PC-3 (cell line): ENCODE results near the gene IGFBP6. TPM values are rescaled to one million over a fixed set of nuclear protein-coding genes. Genes with fewer than 3 reads are reported as not detected.
A peak's percentile ranks its signal among the peaks of the same experiment; 100 is the strongest.

Experiments used
- ATAC-seq: fragments of 200-7000 bp; cut with Tn5 transposase; 2 replicates; pipeline ENCODE4 v1.9.1; 2020; ENCODE audit warnings: mild to moderate bottlenecking, moderate library complexity
- BruUV-seq: library from RNA; stranded (reverse); fragments of 400-500 nt; replicated peaks from 2 replicates; lab custom pipeline; 2021; lab: Mats Ljungman, UMichigan
- CTCF ChIA-PET: fragments of 300-600 bp; sonication (Branson Sonifier 250); formaldehyde crosslinking; loops from one replicate; lab custom pipeline; 2022; ENCODE audit warnings: antibody characterized with exemption; lab: Charles Lee
- POLR2A ChIA-PET: fragments of 300-600 bp; sonication (Branson Sonifier 250); formaldehyde crosslinking; loops from one replicate; lab custom pipeline; 2022; ENCODE audit warnings: antibody characterized with exemption; ENCODE audit not compliant: unreplicated experiment; lab: Charles Lee
- DNase-seq: peaks from one replicate; pipeline ENCODE4 v3.0.0-alpha.2; 2015
- H2AFZ ChIP-seq: fragments of 300-600 bp; sonication (generic); 2 replicates; pipeline ENCODE4 v1.6.0; 2016; ENCODE audit warnings: antibody characterized with exemption, low read length
- H3F3A ChIP-seq: fragments of 300-600 bp; sonication (generic); one replicate; pipeline ENCODE4 v1.6.0; 2017; ENCODE audit warnings: antibody characterized with exemption, low read length, control low read depth, mild to moderate bottlenecking; ENCODE audit not compliant: unreplicated experiment
- H3K27ac ChIP-seq: fragments of 300-600 bp; sonication (generic); 2 replicates; pipeline ENCODE4 v1.5.1; 2016; ENCODE audit warnings: mild to moderate bottlenecking, low read length
- H3K27me3 ChIP-seq: fragments of 300-600 bp; sonication (generic); 2 replicates; pipeline ENCODE4 v1.6.1; 2016; ENCODE audit warnings: low read length, mixed read lengths
- H3K36me3 ChIP-seq: fragments of 300-600 bp; sonication (generic); 2 replicates; pipeline ENCODE4 v1.6.1; 2016; ENCODE audit warnings: low read depth, mixed run types, low read length, mixed read lengths
- H3K4me1 ChIP-seq: fragments of 300-600 bp; sonication (generic); 2 replicates; pipeline ENCODE4 v1.5.1; 2016; ENCODE audit warnings: low read length; ENCODE audit not compliant: insufficient read depth
- H3K4me2 ChIP-seq: fragments of 300-600 bp; sonication (generic); 2 replicates; pipeline ENCODE4 v1.6.0; 2016; ENCODE audit warnings: low read length
- H3K4me3 ChIP-seq: fragments of 300-600 bp; sonication (generic); 2 replicates; pipeline ENCODE4 v1.5.1; 2016; ENCODE audit warnings: mild to moderate bottlenecking, low read length, mixed read lengths
- H3K79me2 ChIP-seq: fragments of 300-600 bp; sonication (generic); 2 replicates; pipeline ENCODE4 v1.6.1; 2017; ENCODE audit warnings: low read length, mixed read lengths
- H3K9ac ChIP-seq: fragments of 300-600 bp; sonication (generic); 2 replicates; pipeline ENCODE4 v1.6.0; 2016; ENCODE audit warnings: mild to moderate bottlenecking, low read length
- H3K9me2 ChIP-seq: fragments of 300-600 bp; sonication (generic); replicated peaks from 2 replicates; pipeline ENCODE4 v1.6.1; 2016; ENCODE audit warnings: mixed run types, low read length, mixed read lengths
- H3K9me3 ChIP-seq: fragments of 300-600 bp; sonication (generic); 2 replicates; pipeline ENCODE4 v1.6.1; 2016; ENCODE audit warnings: low read length, mixed read lengths
- H4K20me1 ChIP-seq: fragments of 300-600 bp; sonication (generic); 2 replicates; pipeline ENCODE4 v1.6.1; 2016; ENCODE audit warnings: low read length, mixed read lengths
- CTCF ChIP-seq: fragments of 300-600 bp; sonication (generic); conservative IDR thresholded peaks from 2 replicates; pipeline ENCODE4 v1.5.1; 2017; ENCODE audit warnings: antibody characterized with exemption, low read depth, mild to moderate bottlenecking, low read length
- EZH2 ChIP-seq: fragments of 300-600 bp; sonication (generic); IDR thresholded peaks from one replicate; pipeline ENCODE4 v1.6.1; 2017; ENCODE audit warnings: antibody characterized with exemption, mild to moderate bottlenecking, low read length; ENCODE audit not compliant: unreplicated experiment
- EZH2phosphoT487 ChIP-seq: fragments of 300-600 bp; sonication (generic); IDR thresholded peaks from 2 replicates; pipeline ENCODE4 v1.6.1; 2018; ENCODE audit warnings: mild to moderate bottlenecking, antibody characterized with exemption, low read length, borderline replicate concordance
- intact Hi-C: fragments of 100-400 bp; cut with micrococcal nuclease; formaldehyde crosslinking; loops from 2 replicates; pipeline ENCODE4 v1.9.0; 2023
- total RNA-seq: library from RNA; depleted of rRNA; stranded (reverse); fragments of >200 nt; gene quantifications from 2 replicates; pipeline ENCODE4 v1.2.3, GENCODE V29; 2014

IGFBP6 gene
- total RNA-seq, 1 experiment from 2014 or later, result 256 TPM

- no peaks in the 10 kb centered on the region for H4K20me1 ChIP-seq
- peak overlapping the region; percentile 48 for H3K4me2 ChIP-seq
- DNase-seq (peak; percentile 87), ATAC-seq (peak; percentile 60)
- no peaks in the 10 kb centered on the region for H3K27me3 ChIP-seq
- TF ChIP-seq EZH2 (no peak), CTCF (peak; percentile 77), EZH2phosphoT487 (no peak)
- H3K9me3 ChIP-seq, result no peaks in the 10 kb centered on the region
- CTCF ChIA-PET, result interaction anchor here (0.5 to 1.8 kb wide), 7 partner anchors 14 to 597 kb away, joined by 3 to 13 read pairs (median 4); partner anchors contain the start of gene SPRYD3
- H3K36me3 ChIP-seq, result peaks cover 4% of the 10 kb centered on the region; the same call in 1 of the 2 replicates
- no peaks in the 10 kb centered on the region for H3F3A ChIP-seq
- no peak overlapping the region for H3K27ac ChIP-seq
- no TSS peak for BruUV-seq
- peaks cover 24% of the 10 kb centered on the region for H3K4me1 ChIP-seq
- intact Hi-C loops, result loop anchor here (10.0 kb wide), 1 partner anchor 113 kb away; no protein-coding TSS in a partner anchor
- no peak overlapping the region for H3K9ac ChIP-seq
- no peaks in the 10 kb centered on the region for H3K79me2 ChIP-seq
- no peaks in the 10 kb centered on the region for H3K9me2 ChIP-seq
- H3K4me3 ChIP-seq, result no peak overlapping the region
- POLR2A ChIA-PET, result interaction anchor here (1.0 kb wide), 1 partner anchor 56 kb away, joined by 5 read pairs; the partner anchor contains the start of gene EIF4B
- H2AFZ ChIP-seq, result no peak overlapping the region
Observed at GRCh38 chr12:53061404-53062010, 36.0 kb upstream of the IGFBP6 start.

- no peaks in the 10 kb centered on the region for H3K79me2 ChIP-seq
- intact Hi-C loops, result loop anchor here (10.0 kb wide), 1 partner anchor 113 kb away; no protein-coding TSS in a partner anchor
- H4K20me1 ChIP-seq, result no peaks in the 10 kb centered on the region
- no peak overlapping the region for H3K27ac ChIP-seq
- H3K4me3 ChIP-seq, result no peak overlapping the region
- ATAC-seq (no peak), DNase-seq (no peak)
- no peaks in the 10 kb centered on the region for H3K9me2 ChIP-seq
- H3K9ac ChIP-seq, result no peak overlapping the region
- H3K4me2 ChIP-seq, result peak overlapping the region; percentile 48; the same call in 1 of the 2 replicates
- POLR2A ChIA-PET, result interaction anchor here (1.0 kb wide), 1 partner anchor 56 kb away, joined by 5 read pairs; the partner anchor contains the start of gene EIF4B
- H3K9me3 ChIP-seq, result no peaks in the 10 kb centered on the region
- no peaks in the 10 kb centered on the region for H3K27me3 ChIP-seq
- TF ChIP-seq EZH2, result no peak
- no peak for TF ChIP-seq CTCF
- no peak for TF ChIP-seq EZH2phosphoT487
- no peaks in the 10 kb centered on the region for H3F3A ChIP-seq
- CTCF ChIA-PET, result interaction anchor here (0.5 to 1.8 kb wide), 6 partner anchors 14 to 500 kb away, joined by 3 to 13 read pairs (median 4); partner anchors contain the start of gene SPRYD3
- no TSS peak for BruUV-seq
- H3K4me1 ChIP-seq, result peaks cover 32% of the 10 kb centered on the region
- H2AFZ ChIP-seq, result no peak overlapping the region
- peaks cover 4% of the 10 kb centered on the region; the same call in 1 of the 2 replicates for H3K36me3 ChIP-seq
Observed at GRCh38 chr12:53062011-53062961, 35.2 kb upstream of the IGFBP6 start.
